ENCODE data around the gene CASS4. TPM values are rescaled to one million over a fixed set of nuclear protein-coding genes. Genes with fewer than 3 reads are reported as not detected.

Gene CASS4
- total RNA-seq, 2 donors from 2014 or later: 0.52 TPM; not detected in 1

- H3K9me3 ChIP-seq: no peaks in the 10 kb centered on the region
- TF ChIP-seq, protein P1, sequence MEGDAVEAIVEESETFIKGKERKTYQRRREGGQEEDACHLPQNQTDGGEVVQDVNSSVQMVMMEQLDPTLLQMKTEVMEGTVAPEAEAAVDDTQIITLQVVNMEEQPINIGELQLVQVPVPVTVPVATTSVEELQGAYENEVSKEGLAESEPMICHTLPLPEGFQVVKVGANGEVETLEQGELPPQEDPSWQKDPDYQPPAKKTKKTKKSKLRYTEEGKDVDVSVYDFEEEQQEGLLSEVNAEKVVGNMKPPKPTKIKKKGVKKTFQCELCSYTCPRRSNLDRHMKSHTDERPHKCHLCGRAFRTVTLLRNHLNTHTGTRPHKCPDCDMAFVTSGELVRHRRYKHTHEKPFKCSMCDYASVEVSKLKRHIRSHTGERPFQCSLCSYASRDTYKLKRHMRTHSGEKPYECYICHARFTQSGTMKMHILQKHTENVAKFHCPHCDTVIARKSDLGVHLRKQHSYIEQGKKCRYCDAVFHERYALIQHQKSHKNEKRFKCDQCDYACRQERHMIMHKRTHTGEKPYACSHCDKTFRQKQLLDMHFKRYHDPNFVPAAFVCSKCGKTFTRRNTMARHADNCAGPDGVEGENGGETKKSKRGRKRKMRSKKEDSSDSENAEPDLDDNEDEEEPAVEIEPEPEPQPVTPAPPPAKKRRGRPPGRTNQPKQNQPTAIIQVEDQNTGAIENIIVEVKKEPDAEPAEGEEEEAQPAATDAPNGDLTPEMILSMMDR (IDR thresholded peaks at IDR 0.05): peak in 1 of 7 experiments; percentile 8
- no peak for TF ChIP-seq POLR2A (IDR thresholded peaks at IDR 0.05)
- H3K27ac ChIP-seq: peak overlapping the region; percentile 75 to 89 (median 84)
- intact Hi-C loops (cut with DNase I): no loop called here
- H3K27me3 ChIP-seq: no peaks in the 10 kb centered on the region
- H3K4me1 ChIP-seq: peaks cover 19% of the 10 kb centered on the region
- 0 to 4% methylated on average over 13 to 29 of the region's 29 CpGs for WGBS, 2 donors
- peaks cover 0 to 11% of the 10 kb centered on the region in 2 donors for H3K36me3 ChIP-seq (replicated peaks in 1 of 2; ENCODE audit: insufficient read depth in 1 of 2, low read depth in 2 of 2)
- ATAC-seq: peak; percentile 14
- peak overlapping the region; percentile 41 to 45 for H3K4me3 ChIP-seq
- DNase-seq: no peak
These were observed 20.4 kb upstream of the CASS4 start for GRCh38 chr20:56391596-56392131.

- Histone ChIP-seq H3K27me3 (no peaks in the 10 kb centered on the region), H3K36me3 (replicated peaks in 1 of 2; ENCODE audit: insufficient read depth in 1 of 2, low read depth in 2 of 2) (peaks cover 0 to 16% of the 10 kb centered on the region in 2 donors), H3K9me3 (no peaks in the 10 kb centered on the region), H3K4me3 (peak within 1 kb of the TSS; percentile 77 to 85), H3K27ac (peak within 1 kb of the TSS; percentile 75 to 89 (median 84)), H3K4me1 (peaks cover 19% of the 10 kb centered on the region)
- WGBS, 2 donors: 0 to 1% methylated on average over 40 to 53 of the region's 53 CpGs
- intact Hi-C loops (cut with DNase I): no loop called here
- peak in 2 of 3 donors; percentile 58 to 66 for TF ChIP-seq POLR2A (IDR thresholded peaks at IDR 0.05)
- TF ChIP-seq, protein P1 (IDR thresholded peaks at IDR 0.05): no peak
- peak; percentile 97 for ATAC-seq
- DNase-seq: peak; percentile 99 to 100 (median 99)
These were observed 19.8 kb upstream of the CASS4 start, which contains the start of the genes AURKA and CSTF1 for GRCh38 chr20:56392132-56392880. TSS of gene AURKA (minus strand) at chr20:56392215. CDS start at chr20:56388197, 4,018 bp downstream. TSS of gene CSTF1 (plus strand) at chr20:56392645. CDS start at chr20:56395553, 2,908 bp downstream.

- Histone ChIP-seq H3K27ac (peak overlapping the region; percentile 75 to 89 (median 84)), H3K27me3 (no peaks in the 10 kb centered on the region), H3K36me3 (replicated peaks in 1 of 2; ENCODE audit: insufficient read depth in 1 of 2, low read depth in 2 of 2) (peaks cover 0 to 23% of the 10 kb centered on the region in 2 donors), H3K4me3 (peak overlapping the region; percentile 77 to 85), H3K9me3 (no peaks in the 10 kb centered on the region), H3K4me1 (peaks cover 19% of the 10 kb centered on the region)
- 0% methylated on average over 16 to 18 of the region's 18 CpGs for WGBS, 2 donors
- TF ChIP-seq, protein P1 (IDR thresholded peaks at IDR 0.05): no peak
- TF ChIP-seq POLR2A (IDR thresholded peaks at IDR 0.05): no peak
- intact Hi-C loops (cut with DNase I): no loop called here
- DNase-seq: no peak
- no peak for ATAC-seq
These were observed 19.1 kb upstream of the CASS4 start for GRCh38 chr20:56392881-56393482.

DNA sequence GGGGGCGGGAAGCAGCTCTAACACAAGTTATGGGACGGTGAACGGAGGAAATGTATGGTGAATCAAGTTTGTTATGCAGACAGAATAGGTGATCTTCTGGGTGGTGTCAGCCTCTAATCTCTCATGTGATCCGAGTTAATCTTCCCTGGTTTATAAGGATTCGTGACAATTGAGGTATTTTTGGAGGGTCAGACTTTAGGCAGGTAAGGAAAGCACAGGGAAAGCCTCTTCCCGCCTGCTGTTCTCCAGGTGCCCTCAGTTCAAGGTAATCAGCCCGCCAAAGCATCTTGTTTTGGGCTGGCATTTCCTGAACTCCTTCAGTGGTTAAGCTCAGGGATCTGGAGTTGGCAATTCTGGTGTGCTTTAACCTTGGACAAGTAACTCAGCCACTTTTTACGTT lies 18.4 kb upstream of the CASS4 start:
- 28 to 31% methylated on average over 8 of the region's 8 CpGs for WGBS, 2 donors
- TF ChIP-seq, protein P1 (IDR thresholded peaks at IDR 0.05): no peak
- TF ChIP-seq POLR2A (IDR thresholded peaks at IDR 0.05): no peak

More for the DNA sequence above, 18.4 kb upstream of the CASS4 start:
- DNase-seq: no peak
- H3K36me3 ChIP-seq (replicated peaks in 1 of 2; ENCODE audit: insufficient read depth in 1 of 2, low read depth in 2 of 2): peaks cover 0 to 28% of the 10 kb centered on the region in 2 donors
- peaks cover 19% of the 10 kb centered on the region for H3K4me1 ChIP-seq
- H3K9me3 ChIP-seq: no peaks in the 10 kb centered on the region
- intact Hi-C loops (cut with DNase I): no loop called here
- no peaks in the 10 kb centered on the region for H3K27me3 ChIP-seq
- peak overlapping the region in 1 of 2 donors; percentile 77 for H3K4me3 ChIP-seq
- no peak overlapping the region for H3K27ac ChIP-seq
- no peak for ATAC-seq
